Activated CD4-positive, CD25-positive, alpha-beta regulatory T cell (primary cell): Measurements from ENCODE around the gene SRSF9.
A peak's percentile ranks its signal among the peaks of the same experiment; 100 is the strongest.
"Not testable (repeated sequence)": the region's sequence is repeated elsewhere in the genome, so short reads cannot be mapped to it uniquely, and the experiment has no call there.

Source experiments
- DNase-seq, 4 experiments: peaks; one replicate each; lab custom pipeline; 2025; lab: John Stamatoyannopoulos, UW

Gene SRSF9

GRCh38 chr12:120481022-120481767, 11.6 kb upstream of the SRSF9 start:
- no peak for DNase-seq

GRCh38 chr12:120480211-120480610, 10.7 kb upstream of the SRSF9 start:
- no peak for DNase-seq

DNA sequence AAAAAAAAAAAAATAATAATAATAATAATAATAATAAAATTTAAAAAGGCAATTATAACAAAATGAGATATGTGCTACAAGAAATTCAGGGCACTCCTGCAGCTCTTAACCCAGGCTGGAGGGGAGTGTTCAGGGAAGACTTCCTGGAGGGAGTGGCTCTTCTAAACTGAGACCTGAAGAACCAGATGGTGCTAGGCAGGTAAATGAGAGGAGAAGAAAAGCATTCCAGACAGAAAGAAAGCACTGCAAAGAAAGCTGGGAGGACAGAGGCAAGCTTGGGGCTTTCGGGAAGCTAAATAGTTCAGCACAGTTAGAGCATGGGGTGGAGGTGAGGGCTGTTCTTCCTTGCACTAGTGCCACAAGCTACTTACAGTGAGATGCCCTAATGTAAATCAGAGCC, 9.9 kb upstream of the SRSF9 start:
- no peak for DNase-seq

DNA sequence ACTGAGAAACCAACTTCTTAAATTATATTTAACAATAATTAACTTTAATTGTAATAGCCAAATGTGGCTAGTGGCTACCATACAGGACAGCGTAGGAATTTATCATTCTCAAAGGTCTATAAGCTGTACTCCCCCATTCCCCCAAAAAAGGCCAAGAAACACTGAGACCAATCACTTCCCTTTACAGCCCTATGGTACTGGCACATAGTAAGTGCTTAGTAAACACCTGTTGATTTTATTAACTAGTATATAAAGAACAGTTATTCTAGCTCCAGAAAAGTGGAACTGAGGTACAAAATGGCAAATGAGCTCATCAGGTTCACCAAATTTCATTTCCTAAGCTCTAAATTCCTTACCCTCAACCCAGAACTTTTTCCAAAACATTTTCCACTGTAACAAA, 6.1 kb upstream of the SRSF9 start:
- DNase-seq = no peak

- no peak for DNase-seq
These were observed 5.0 kb upstream of the SRSF9 start for GRCh38 chr12:120474616-120474960.

DNA sequence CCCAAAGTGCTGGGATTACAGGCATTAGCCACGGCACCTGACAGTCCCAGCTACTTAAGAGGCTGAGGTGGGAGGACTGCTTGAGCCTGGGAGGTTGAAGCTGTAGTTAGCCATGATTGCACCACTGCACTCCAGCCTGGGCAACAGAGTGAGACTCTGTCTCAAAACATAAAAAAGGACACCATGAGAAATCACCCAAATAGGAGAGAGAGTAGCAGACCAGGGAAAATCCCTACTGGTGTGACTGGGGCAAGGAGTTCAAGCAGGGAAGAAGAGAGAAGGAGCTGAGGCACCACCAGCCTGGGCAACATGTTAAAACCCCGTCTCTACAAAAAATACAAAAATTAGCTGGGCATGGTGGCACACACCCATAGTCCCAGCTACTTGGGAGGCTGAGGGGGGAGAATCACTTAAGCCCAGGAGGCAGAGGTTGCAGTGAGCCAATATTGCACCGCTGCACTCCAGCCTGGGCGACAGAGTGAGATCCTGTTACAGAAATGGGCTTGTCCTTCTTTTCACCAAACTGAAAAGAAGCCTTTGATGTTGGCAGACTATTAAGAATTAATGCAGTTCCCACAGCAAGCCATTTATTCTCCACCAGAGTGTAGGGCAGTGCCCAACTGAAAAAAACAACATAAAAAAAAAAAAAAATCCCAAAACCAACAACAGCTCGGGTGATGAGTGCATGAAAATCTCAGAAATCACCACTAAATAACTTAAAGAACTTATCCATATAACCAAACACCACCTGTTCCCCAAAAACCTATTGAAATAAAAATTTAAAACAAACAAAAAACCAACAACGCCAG, 4.5 kb upstream of the SRSF9 start:
- DNase-seq = no peak

DNA sequence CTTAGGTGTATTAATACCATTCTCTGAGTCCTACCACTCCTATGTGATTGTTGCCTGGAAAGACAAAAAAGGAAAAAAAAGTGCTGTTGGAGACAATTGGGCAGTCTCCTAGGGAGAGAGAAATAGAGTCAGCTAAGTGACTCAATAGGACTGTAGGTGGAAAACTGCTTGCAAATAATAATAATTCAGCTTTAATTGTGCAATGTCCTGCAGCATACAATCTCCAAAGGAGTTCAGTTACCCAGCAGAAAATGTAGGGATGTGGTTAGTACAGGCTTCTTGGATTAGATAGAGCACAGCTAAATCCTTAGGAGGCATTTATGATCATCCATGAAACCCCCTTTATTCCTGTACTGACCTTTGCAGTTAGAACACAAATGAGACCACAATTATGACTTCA, 3.0 kb upstream of the SRSF9 start:
- DNase-seq = no peak

DNA sequence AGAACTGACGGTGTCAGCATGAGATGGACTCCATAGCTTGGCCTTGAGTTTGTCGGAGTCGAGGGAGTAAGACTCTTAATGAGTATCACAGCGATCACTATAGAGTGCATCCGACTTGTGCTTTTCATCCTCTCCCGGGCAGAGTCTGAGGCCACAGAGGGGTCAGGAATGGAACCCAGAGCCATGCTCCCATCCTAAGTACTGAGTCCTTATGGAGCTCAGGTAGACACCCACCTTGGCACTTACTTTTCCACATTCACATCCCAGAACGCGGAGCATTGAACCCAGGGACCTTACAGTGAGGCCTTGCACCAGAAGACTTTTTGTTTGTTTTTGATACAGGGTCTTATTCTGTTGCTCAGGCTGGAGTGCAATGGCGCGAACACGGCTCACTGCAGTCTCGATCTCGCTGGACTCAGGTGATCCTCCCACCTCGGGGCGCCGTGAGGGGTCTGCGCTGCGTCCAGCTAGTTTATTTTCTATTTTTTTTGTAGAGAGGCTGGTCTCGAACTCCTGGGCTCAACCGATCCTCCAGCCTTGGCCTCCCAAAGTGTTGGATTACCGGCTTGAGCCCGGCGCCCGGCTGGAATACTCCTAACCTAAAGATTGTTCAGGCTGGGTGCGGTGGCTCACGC, 719 bp upstream of the SRSF9 start:
- DNase-seq = no peak

DNA sequence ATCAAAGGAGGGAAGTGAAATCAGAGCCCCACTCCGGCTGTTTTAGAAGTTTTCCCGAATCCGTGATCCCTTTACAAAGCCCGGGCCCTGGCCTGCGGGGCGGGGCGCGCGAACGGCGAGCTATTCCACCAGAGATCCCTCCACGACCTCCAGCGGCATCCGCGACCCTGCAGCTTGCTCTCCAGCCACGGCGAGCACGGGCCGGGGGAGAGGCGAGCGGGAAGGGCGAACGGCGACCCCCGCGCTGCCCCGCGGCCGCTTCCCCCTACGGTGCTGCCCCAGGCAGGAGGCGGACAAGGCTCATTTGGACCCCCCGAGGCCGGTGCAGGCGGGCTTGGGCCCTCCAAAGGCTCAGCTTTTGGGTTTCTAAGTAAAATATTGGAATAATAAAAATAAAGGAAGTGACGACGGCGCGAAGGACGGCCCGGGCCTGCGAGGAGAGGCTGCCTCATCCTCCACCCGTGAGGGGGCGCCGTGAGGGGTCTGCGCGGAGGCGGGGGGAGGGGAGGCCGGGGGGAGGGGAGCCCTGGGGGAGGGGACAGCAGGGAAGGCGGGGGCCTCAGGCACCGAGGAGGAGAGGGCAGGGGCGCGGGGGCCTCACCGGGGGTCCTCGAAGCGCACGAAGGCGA, 613 bp downstream of the SRSF9 start:
- peak in 3 of 4 experiments; percentile 47 to 58 (median 49) for DNase-seq

DNA sequence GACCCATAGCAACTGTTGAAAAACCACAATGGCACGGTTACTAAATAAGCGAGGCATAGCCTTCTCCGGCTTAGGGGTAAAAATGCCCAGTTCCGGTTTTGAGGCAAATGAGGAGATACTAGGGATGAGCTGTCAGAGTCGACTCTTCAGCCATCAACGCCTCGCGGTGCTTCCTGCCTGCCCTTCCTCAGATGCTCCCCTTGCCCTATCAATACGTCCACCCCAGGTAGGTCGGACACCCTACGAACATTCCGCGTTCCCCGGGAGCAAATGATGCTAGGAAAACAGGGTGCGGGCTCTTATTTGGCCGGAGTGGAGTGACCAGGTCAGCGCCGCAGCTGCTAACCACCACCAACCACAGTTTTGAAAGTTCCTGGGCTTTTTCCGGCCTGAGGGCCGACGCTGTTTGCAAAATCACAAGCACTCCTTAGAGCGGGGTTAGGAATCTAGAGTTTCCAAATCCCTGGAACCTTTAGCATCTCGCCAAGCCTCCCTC, 1.2 kb downstream of the SRSF9 start:
- DNase-seq = no peak

GRCh38 chr12:120467439-120467838, 2.1 kb downstream of the SRSF9 start:
- DNase-seq = no peak

- DNase-seq = no peak
These were observed 2.8 kb downstream of the SRSF9 start for GRCh38 chr12:120466560-120467315.

- DNase-seq = no peak
These were observed 3.8 kb downstream of the SRSF9 start for GRCh38 chr12:120465756-120466155.

DNA sequence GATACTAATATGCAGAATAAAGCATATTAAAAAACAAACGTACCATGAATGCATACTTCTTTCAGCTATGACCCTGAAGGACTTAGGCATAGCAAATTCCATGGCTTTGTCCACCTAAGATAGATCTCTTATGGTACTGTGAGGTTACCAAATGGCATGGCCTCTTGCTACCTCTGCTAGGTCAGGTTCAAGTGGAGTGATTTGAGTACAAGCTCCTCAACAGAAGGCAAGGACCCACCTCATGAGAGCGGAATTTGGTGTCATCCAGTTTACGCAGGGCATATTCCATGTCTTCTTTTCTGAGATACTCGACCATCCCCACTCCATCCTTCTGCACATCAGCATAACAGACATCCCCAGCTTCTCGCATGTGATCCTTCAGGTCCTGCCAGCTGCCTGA, 5.8 kb downstream of the SRSF9 start:
- DNase-seq = no peak

GRCh38 chr12:120462099-120462640, 7.4 kb downstream of the SRSF9 start:
- no peak for DNase-seq

DNA sequence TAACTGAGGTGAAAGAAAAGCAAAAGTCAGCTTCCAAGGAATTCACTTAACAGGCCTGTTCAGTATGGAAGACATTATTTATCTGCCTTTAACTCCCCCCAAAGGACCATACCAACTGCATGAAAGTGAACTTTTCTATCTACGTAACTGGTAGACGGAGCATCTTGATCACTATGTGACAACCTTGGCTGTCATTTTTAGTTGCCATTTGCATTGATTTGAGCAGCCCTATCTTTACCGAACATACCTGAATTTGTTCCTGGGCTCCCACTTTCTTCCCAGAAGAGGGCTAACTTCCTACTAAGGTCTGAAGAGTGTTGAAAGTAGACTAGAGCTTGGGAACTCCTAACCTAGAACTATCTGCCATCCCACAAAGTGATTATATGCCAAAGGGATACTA, 9.4 kb downstream of the SRSF9 start:
- DNase-seq = no peak

GRCh38 chr12:120457133-120457532, 12.4 kb downstream of the SRSF9 start:
- no peak for DNase-seq

GRCh38 chr12:120455302-120455701, 14.2 kb downstream of the SRSF9 start:
- DNase-seq = no peak

DNA sequence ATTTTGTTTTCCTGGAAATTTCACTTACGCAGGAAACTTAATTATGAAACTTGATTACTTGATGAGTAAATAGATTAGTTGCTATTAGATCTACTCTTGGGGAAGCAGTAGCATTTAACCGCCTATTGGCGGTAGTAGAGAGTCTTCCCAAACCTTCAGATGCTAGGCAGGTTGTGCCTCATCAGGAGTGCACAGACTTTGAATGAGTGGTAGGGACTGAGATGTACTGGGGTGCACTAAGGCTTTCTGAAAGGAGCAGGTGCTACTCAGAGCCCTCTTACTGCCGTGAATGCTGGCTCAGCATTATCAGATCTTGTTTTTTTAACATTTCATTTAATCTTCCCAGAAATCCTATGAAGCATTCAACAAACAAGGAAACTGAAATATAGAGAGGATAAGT, 15.6 kb downstream of the SRSF9 start:
- DNase-seq = no peak

GRCh38 chr12:120453060-120453750, 16.3 kb downstream of the SRSF9 start:
- no peak for DNase-seq

GRCh38 chr12:120452524-120452923, 17.0 kb downstream of the SRSF9 start:
- DNase-seq = not testable (repeated sequence)
